Endodermal cell (in vitro differentiated cells): ENCODE measurements around the gene SSBP3. TPM values are rescaled to one million over a fixed set of nuclear protein-coding genes. Genes with fewer than 3 reads are reported as not detected.

Experiments used
- DNase-seq: peaks from one replicate; pipeline ENCODE4 v3.0.0-alpha.2; 2017
- H3K27ac ChIP-seq: 2 replicates; pipeline ENCODE4 v1.5.1; 2013; ENCODE audit warnings: mild to moderate bottlenecking, low read depth, low read length, moderate library complexity
- H3K27me3 ChIP-seq: 2 replicates; pipeline ENCODE4 v1.6.1; 2013; ENCODE audit warnings: mild to moderate bottlenecking, low read length, moderate library complexity; ENCODE audit not compliant: insufficient read depth, control insufficient read depth, poor library complexity, severe bottlenecking
- H3K36me3 ChIP-seq: 2 replicates; pipeline ENCODE4 v1.7.0; 2013; ENCODE audit warnings: mild to moderate bottlenecking, low read length, moderate library complexity; ENCODE audit not compliant: control insufficient read depth, insufficient read depth
- H3K4me1 ChIP-seq: one replicate; pipeline ENCODE4 v1.7.0; 2013; ENCODE audit warnings: low read length; ENCODE audit not compliant: control insufficient read depth, insufficient read depth
- H3K4me3 ChIP-seq: 2 replicates; pipeline ENCODE4 v1.5.1; 2013; ENCODE audit warnings: mild to moderate bottlenecking, low read length, moderate library complexity
- H3K9ac ChIP-seq: 2 replicates; pipeline ENCODE4 v1.6.1; 2013; ENCODE audit warnings: mild to moderate bottlenecking, low read length, moderate library complexity; ENCODE audit not compliant: poor library complexity, severe bottlenecking; ENCODE audit errors: extremely low read depth
- H3K9me3 ChIP-seq: 2 replicates; pipeline ENCODE4 v1.6.1; 2013; ENCODE audit warnings: mild to moderate bottlenecking, low read length, moderate library complexity; ENCODE audit not compliant: control insufficient read depth
- H3K27ac Mint-ChIP-seq: 2 replicates; pipeline ENCODE4 v1.8.0; 2020; ENCODE audit warnings: mixed read lengths
- H3K27me3 Mint-ChIP-seq: 2 replicates; pipeline ENCODE4 v1.8.0; 2021; ENCODE audit warnings: mild to moderate bottlenecking, mixed read lengths; ENCODE audit not compliant: insufficient read depth
- H3K36me3 Mint-ChIP-seq: 2 replicates; pipeline ENCODE4 v1.8.0; 2020; ENCODE audit warnings: low read depth, mixed read lengths
- H3K4me1 Mint-ChIP-seq: 2 replicates; pipeline ENCODE4 v1.8.0; 2020; ENCODE audit warnings: mixed read lengths
- H3K4me3 Mint-ChIP-seq: 2 replicates; pipeline ENCODE4 v1.8.0; 2020; ENCODE audit warnings: mild to moderate bottlenecking, moderate library complexity, mixed read lengths
- H3K9me3 Mint-ChIP-seq: 2 replicates; pipeline ENCODE4 v1.8.0; 2020; ENCODE audit warnings: mild to moderate bottlenecking, mixed read lengths
- CTCF ChIP-seq: fragments of 200-600 bp; sonication (generic); conservative IDR thresholded peaks from 2 replicates; pipeline ENCODE4 v1.5.0; 2021; ENCODE audit warnings: antibody characterized with exemption, mild to moderate bottlenecking
- whole genome bisulfite sequencing, 2 experiments: methylation state at CpG; one replicate each; pipeline versions ENCODE4 v1.1.5 to v1.1.7; 2013; ENCODE audit warnings: missing lambda C conversion rate in 2 of 2, mixed read lengths in 1 of 2; ENCODE audit not compliant: insufficient coverage in 1 of 2, insufficient read length in 1 of 2; 5-methylcytosine and 5-hydroxymethylcytosine counted together
- total RNA-seq, 2 donors: library from RNA; stranded (reverse); fragmentation: NEBNext Ultra II Directional in 1 of 2; extraction: Animal tissue kit (Norgen Biotek cat#: 25700) in 1 of 2; gene quantifications; 2 replicates in 1 of 2; 3 replicates in 1 of 2; pipeline ENCODE4 v1.2.1, GENCODE V29; 2021

Gene SSBP3
- total RNA-seq, 2 donors from 2014 or later = 342 TPM

GRCh38 chr1:54285815-54286345 is 120.3 kb downstream of the SSBP3 start:
- no peak for DNase-seq
- Histone ChIP-seq H3K36me3 (peaks cover 60% of the 10 kb centered on the region), H3K9ac (no peak overlapping the region), H3K27me3 (no peaks in the 10 kb centered on the region), H3K4me3 (no peak overlapping the region), H3K9me3 (no peaks in the 10 kb centered on the region), H3K4me1 (peaks cover 35% of the 10 kb centered on the region), H3K27ac (no peak overlapping the region)
- 89 to 94% methylated on average over 2 to 5 of the region's 5 CpGs for WGBS, 2 experiments
- Mint-ChIP-seq H3K27ac (peak overlapping the region; percentile 55), H3K9me3 (no peaks in the 10 kb centered on the region), H3K36me3 (peaks cover 19% of the 10 kb centered on the region), H3K4me1 (peaks cover 59% of the 10 kb centered on the region), H3K4me3 (no peak overlapping the region), H3K27me3 (no peaks in the 10 kb centered on the region)
- no peak for TF ChIP-seq CTCF

GRCh38 chr1:54284781-54285529 is 121.2 kb downstream of the SSBP3 start:
- peaks cover 28% of the 10 kb centered on the region for H3K36me3 Mint-ChIP-seq
- H3K4me1 Mint-ChIP-seq = peaks cover 61% of the 10 kb centered on the region
- H3K27ac Mint-ChIP-seq = no peak overlapping the region
- 64 to 76% methylated on average over 5 to 9 of the region's 10 CpGs for WGBS, 2 experiments
- H3K36me3 ChIP-seq = peaks cover 64% of the 10 kb centered on the region
- no peaks in the 10 kb centered on the region for H3K27me3 ChIP-seq
- H3K4me1 ChIP-seq = peaks cover 36% of the 10 kb centered on the region
- no peak overlapping the region for H3K9ac ChIP-seq
- H3K9me3 ChIP-seq = no peaks in the 10 kb centered on the region
- no peak overlapping the region for H3K4me3 ChIP-seq
- H3K27ac ChIP-seq = no peak overlapping the region
- no peaks in the 10 kb centered on the region for H3K27me3 Mint-ChIP-seq
- no peaks in the 10 kb centered on the region for H3K9me3 Mint-ChIP-seq
- TF ChIP-seq CTCF = no peak
- no peak overlapping the region for H3K4me3 Mint-ChIP-seq
- no peak for DNase-seq

- no peak for DNase-seq
- Histone ChIP-seq H3K4me3 (no peak overlapping the region), H3K36me3 (peaks cover 67% of the 10 kb centered on the region), H3K27me3 (no peaks in the 10 kb centered on the region), H3K27ac (no peak overlapping the region), H3K9me3 (no peaks in the 10 kb centered on the region), H3K9ac (no peak overlapping the region), H3K4me1 (peaks cover 41% of the 10 kb centered on the region)
- peaks cover 32% of the 10 kb centered on the region for H3K36me3 Mint-ChIP-seq
- peaks cover 56% of the 10 kb centered on the region for H3K4me1 Mint-ChIP-seq
- no peak overlapping the region for H3K27ac Mint-ChIP-seq
- 94% methylated on average over 6 to 8 of the region's 8 CpGs for WGBS, 2 experiments
- H3K4me3 Mint-ChIP-seq = no peak overlapping the region
- no peak for TF ChIP-seq CTCF
- H3K9me3 Mint-ChIP-seq = no peaks in the 10 kb centered on the region
- H3K27me3 Mint-ChIP-seq = no peaks in the 10 kb centered on the region
Measured at GRCh38 chr1:54283635-54284385, 122.4 kb downstream of the SSBP3 start.
